IMR-90 (cell line): ENCODE results near the gene FGF4. TPM values are rescaled to one million over a fixed set of nuclear protein-coding genes. Genes with fewer than 3 reads are reported as not detected.

Experiments used
- ATAC-seq: fragments of 200-7000 bp; cut with Tn5 transposase; 2 replicates; pipeline ENCODE4 v1.9.1; 2020; ENCODE audit warnings: low read depth, mild to moderate bottlenecking, moderate library complexity
- BruUV-seq: library from RNA; stranded (reverse); fragments of 400-500 nt; replicated peaks from 2 replicates; lab custom pipeline; 2021; lab: Mats Ljungman, UMichigan
- CTCF ChIA-PET: fragments of 300-600 bp; formaldehyde crosslinking; extraction: SDS; loops from one replicate; lab custom pipeline; 2021; ENCODE audit warnings: antibody characterized with exemption; lab: Yijun Ruan, JAX
- POLR2A ChIA-PET: fragments of 300-600 bp; sonication (Branson Sonifier 250); formaldehyde crosslinking; loops from one replicate; lab custom pipeline; 2022; ENCODE audit warnings: antibody characterized with exemption; ENCODE audit not compliant: unreplicated experiment; lab: Charles Lee
- DNase-seq: peaks from one replicate; pipeline ENCODE4 v3.0.0; 2013
- H2AFZ ChIP-seq: replicated peaks from 2 replicates; pipeline ENCODE3; 2013; ENCODE audit warnings: low read length, mild to moderate bottlenecking; ENCODE audit not compliant: poor library complexity
- H2AK5ac ChIP-seq: 2 replicates; pipeline ENCODE4 v1.6.1; 2013; ENCODE audit warnings: low read depth, low read length, inconsistent platforms
- H2AK9ac ChIP-seq: replicated peaks from 2 replicates; pipeline ENCODE3; 2013; ENCODE audit warnings: mild to moderate bottlenecking, low read depth, low read length, moderate library complexity; ENCODE audit not compliant: poor library complexity
- H2BK120ac ChIP-seq: 2 replicates; pipeline ENCODE4 v1.6.1; 2013; ENCODE audit warnings: low read depth, low read length, inconsistent platforms
- H2BK15ac ChIP-seq: 3 replicates; pipeline ENCODE4 v1.6.1; 2013; ENCODE audit warnings: low read depth, low read length, inconsistent platforms
- H2BK20ac ChIP-seq: 2 replicates; pipeline ENCODE4 v1.6.1; 2013; ENCODE audit warnings: low read depth, mild to moderate bottlenecking, inconsistent platforms, low read length, moderate library complexity
- H2BK5ac ChIP-seq: 2 replicates; pipeline ENCODE4 v1.6.1; 2013; ENCODE audit warnings: mild to moderate bottlenecking, low read depth, low read length, inconsistent platforms; ENCODE audit not compliant: poor library complexity, severe bottlenecking
- H3K14ac ChIP-seq: replicated peaks from 2 replicates; pipeline ENCODE4 v1.6.1; 2013; ENCODE audit warnings: low read depth, low read length, inconsistent platforms
- H3K18ac ChIP-seq: 2 replicates; pipeline ENCODE4 v1.6.1; 2013; ENCODE audit warnings: low read depth, low read length, control low read depth
- H3K23ac ChIP-seq: 2 replicates; pipeline ENCODE4 v1.6.1; 2013; ENCODE audit warnings: low read depth, low read length, inconsistent platforms
- H3K27ac ChIP-seq: 2 replicates; pipeline ENCODE4 v1.5.1; 2013; ENCODE audit warnings: mild to moderate bottlenecking, control low read depth, low read length; ENCODE audit not compliant: insufficient read depth
- H3K27me3 ChIP-seq: 2 replicates; pipeline ENCODE4 v1.6.1; 2013; ENCODE audit warnings: low read length; ENCODE audit not compliant: control insufficient read depth, insufficient read depth
- H3K36me3 ChIP-seq: 2 replicates; pipeline ENCODE4 v1.6.1; 2013; ENCODE audit warnings: low read length, mixed read lengths; ENCODE audit not compliant: control insufficient read depth, insufficient read depth
- H3K4ac ChIP-seq: 2 replicates; pipeline ENCODE4 v1.6.1; 2013; ENCODE audit warnings: low read depth, low read length, inconsistent platforms
- H3K4me1 ChIP-seq: 2 replicates; pipeline ENCODE4 v1.6.1; 2013; ENCODE audit warnings: low read length, mixed read lengths; ENCODE audit not compliant: control insufficient read depth, insufficient read depth
- H3K4me2 ChIP-seq: 2 replicates; pipeline ENCODE4 v1.6.1; 2013; ENCODE audit warnings: low read depth, mild to moderate bottlenecking, control low read depth, low read length, moderate library complexity
- H3K4me3 ChIP-seq: 2 replicates; pipeline ENCODE4 v1.5.1; 2013; ENCODE audit warnings: low read depth, mild to moderate bottlenecking, control low read depth, low read length, moderate library complexity; ENCODE audit not compliant: insufficient read depth
- H3K56ac ChIP-seq: 2 replicates; pipeline ENCODE4 v1.6.1; 2013; ENCODE audit warnings: low read length, inconsistent platforms; ENCODE audit not compliant: insufficient read depth; ENCODE audit errors: extremely low read depth
- H3K79me1 ChIP-seq, 2 experiments: 2 replicates each; pipeline ENCODE4 v1.6.1; 2013; ENCODE audit warnings: low read length in 2 of 2, inconsistent platforms in 1 of 2, low read depth in 1 of 2
- H3K9ac ChIP-seq: 2 replicates; pipeline ENCODE4 v1.6.1; 2013; ENCODE audit warnings: low read depth, low read length, control low read depth
- H3K9me1 ChIP-seq: 2 replicates; pipeline ENCODE4 v1.6.1; 2013; ENCODE audit warnings: low read length, inconsistent platforms; ENCODE audit not compliant: insufficient read depth
- H3K9me3 ChIP-seq: 2 replicates; pipeline ENCODE4 v1.6.1; 2013; ENCODE audit warnings: low read length; ENCODE audit not compliant: control insufficient read depth, insufficient read depth
- H4K20me1 ChIP-seq: 2 replicates; pipeline ENCODE4 v1.6.1; 2013; ENCODE audit warnings: low read length, inconsistent platforms; ENCODE audit not compliant: insufficient read depth
- H4K5ac ChIP-seq: 2 replicates; pipeline ENCODE4 v1.6.1; 2013; ENCODE audit warnings: mild to moderate bottlenecking, low read depth, low read length, control low read depth
- H4K8ac ChIP-seq, 2 experiments: 2 replicates each; pipeline ENCODE4 v1.6.1; 2013; ENCODE audit warnings: low read depth in 2 of 2, low read length in 2 of 2, control low read depth in 1 of 2, inconsistent platforms in 1 of 2
- H4K91ac ChIP-seq: 2 replicates; pipeline ENCODE4 v1.6.1; 2013; ENCODE audit warnings: low read depth, low read length, inconsistent platforms; ENCODE audit not compliant: insufficient read depth
- FOS ChIP-seq: fragments of 150-350 bp; IDR thresholded peaks from 2 replicates; pipeline ENCODE4 v1.6.1; 2016; ENCODE audit warnings: low read depth, low read length
- NFE2L2 ChIP-seq: fragments of 150-350 bp; IDR thresholded peaks from 2 replicates; pipeline ENCODE4 v1.6.1; 2016; ENCODE audit warnings: low read depth, mild to moderate bottlenecking, low read length
- RAD21 ChIP-seq: IDR thresholded peaks from 2 replicates; pipeline ENCODE4 v1.6.1; 2012; ENCODE audit warnings: low read length, improper control_type of control experiment
- RCOR1 ChIP-seq: IDR thresholded peaks from 2 replicates; pipeline ENCODE4 v1.6.1; 2012; ENCODE audit warnings: mild to moderate bottlenecking, low read length, improper control_type of control experiment; ENCODE audit not compliant: insufficient replicate concordance
- RFX5 ChIP-seq: IDR thresholded peaks from 2 replicates; pipeline ENCODE4 v1.8.0; 2012; ENCODE audit warnings: low read depth, mild to moderate bottlenecking, low read length, moderate library complexity
- WGBS, 2 experiments: methylation state at CpG; one replicate each; pipeline versions ENCODE4 v1.1.5 to v1.1.7; 2013; ENCODE audit warnings: missing lambda C conversion rate in 2 of 2; ENCODE audit not compliant: insufficient read length in 1 of 2; ENCODE audit errors: extremely low coverage in 2 of 2; 5-methylcytosine and 5-hydroxymethylcytosine counted together
- dilution Hi-C: fragments of 300-500 bp; cut with HindIII; formaldehyde crosslinking; loops from one replicate; pipeline ENCODE4 v1.14.3; 2018; ENCODE audit warnings: low sequenced_read_pairs; ENCODE audit not compliant: unreplicated experiment
- in situ Hi-C: fragments of 300-500 bp; cut with MboI; formaldehyde crosslinking; loops from 3 replicates; pipeline ENCODE4 v1.14.3; 2019; ENCODE audit warnings: low sequenced_read_pairs, inconsistent platforms, mixed read lengths
- intact Hi-C: fragments of 100-400 bp; cut with micrococcal nuclease; formaldehyde crosslinking; loops from 2 replicates; pipeline ENCODE4 v1.10.0; 2022
- polyA plus RNA-seq, 3 experiments: library from polyadenylated mRNA; depleted of rRNA; stranded (reverse); fragments of >200 nt; gene quantifications; 2 replicates each; pipeline ENCODE4 v1.2.3, GENCODE V29; 2012; ENCODE audit warnings: low replicate concordance in 1 of 3
- total RNA-seq: library from RNA; depleted of rRNA; stranded (reverse); fragments of >200 nt; gene quantifications from 2 replicates; pipeline ENCODE4 v1.2.3, GENCODE V29; 2012
- TF ChIP-seq, protein P1 (sequence below): fragments of 150-350 bp; IDR thresholded peaks from 2 replicates; pipeline ENCODE4 v1.6.1; 2016; ENCODE audit warnings: low read depth, mild to moderate bottlenecking, low read length, moderate library complexity, borderline replicate concordance

FGF4 gene
- total and polyA plus RNA-seq, 2 of the 4 experiments (the other 2 are of a cell fraction) = not detected

DNA sequence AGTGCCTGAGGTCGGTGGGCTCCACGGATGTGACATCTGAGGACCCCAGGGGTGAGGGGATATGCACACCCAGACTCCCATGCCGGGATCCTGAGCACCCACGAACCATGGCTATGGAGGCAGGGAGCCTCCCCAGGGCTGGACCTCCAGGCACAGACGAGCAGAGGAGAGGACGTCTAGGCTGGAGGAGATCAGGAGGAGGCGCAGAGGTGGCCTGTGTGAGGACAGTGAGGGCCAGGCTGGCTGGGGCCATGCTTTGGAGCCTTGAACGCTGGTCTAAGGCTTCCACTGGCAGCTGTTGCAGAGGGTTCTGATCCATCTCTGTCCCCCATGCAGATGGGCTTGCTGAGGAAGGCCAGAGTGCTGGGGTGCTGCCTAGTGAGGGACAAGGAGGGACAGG, 29.0 kb downstream of the FGF4 start (continued):
- TF ChIP-seq, protein P1, sequence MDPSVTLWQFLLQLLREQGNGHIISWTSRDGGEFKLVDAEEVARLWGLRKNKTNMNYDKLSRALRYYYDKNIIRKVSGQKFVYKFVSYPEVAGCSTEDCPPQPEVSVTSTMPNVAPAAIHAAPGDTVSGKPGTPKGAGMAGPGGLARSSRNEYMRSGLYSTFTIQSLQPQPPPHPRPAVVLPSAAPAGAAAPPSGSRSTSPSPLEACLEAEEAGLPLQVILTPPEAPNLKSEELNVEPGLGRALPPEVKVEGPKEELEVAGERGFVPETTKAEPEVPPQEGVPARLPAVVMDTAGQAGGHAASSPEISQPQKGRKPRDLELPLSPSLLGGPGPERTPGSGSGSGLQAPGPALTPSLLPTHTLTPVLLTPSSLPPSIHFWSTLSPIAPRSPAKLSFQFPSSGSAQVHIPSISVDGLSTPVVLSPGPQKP = no peak
- TF ChIP-seq NFE2L2 = no peak

DNA sequence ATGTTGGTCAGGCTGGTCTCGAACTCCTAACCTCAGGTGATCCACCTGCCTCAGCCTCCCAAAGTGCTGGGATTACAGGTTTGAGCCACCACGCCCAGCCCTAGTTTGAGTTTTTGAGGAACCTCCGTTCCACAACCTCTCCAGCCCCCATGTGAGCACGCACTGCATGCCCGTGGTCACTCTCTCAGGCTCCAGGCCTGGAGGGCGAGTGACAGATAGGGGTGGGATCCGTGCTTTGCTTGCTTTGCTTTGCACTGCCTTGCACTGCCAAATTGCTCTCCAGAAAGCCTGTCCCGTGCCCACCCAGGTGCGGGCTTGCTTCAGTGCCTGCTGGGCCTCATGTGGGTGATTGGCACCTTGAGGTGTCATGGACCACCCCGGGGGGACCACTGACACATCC, 29.9 kb downstream of the FGF4 start:
- Histone ChIP-seq H4K5ac (no peak overlapping the region; the same call in 1 of the 2 replicates), H3K4me3 (no peak overlapping the region), H3K14ac (no peak overlapping the region), H2AFZ (no peak overlapping the region), H3K23ac (no peak overlapping the region), H2AK5ac (peak overlapping the region; percentile 86; the same call in 1 of the 2 replicates), H2BK20ac (no peak overlapping the region), H3K18ac (peak overlapping the region; percentile 4; the same call in 1 of the 2 replicates), H2BK5ac (no peak overlapping the region), H3K79me1 (no peaks in the 10 kb centered on the region), H3K56ac (no peak overlapping the region), H4K91ac (peak overlapping the region; percentile 61; the same call in 1 of the 2 replicates), H3K36me3 (no peaks in the 10 kb centered on the region), H4K20me1 (no peaks in the 10 kb centered on the region), H3K4me1 (peaks cover 7% of the 10 kb centered on the region), H3K9me3 (no peaks in the 10 kb centered on the region), H2AK9ac (peak overlapping the region; percentile 61), H3K4me2 (no peak overlapping the region), H3K27me3 (peaks cover 11% of the 10 kb centered on the region; the same call in 1 of the 2 replicates), H3K9ac (no peak overlapping the region), H3K9me1 (peaks cover 3% of the 10 kb centered on the region), H2BK120ac (peak overlapping the region; percentile 83), H4K8ac (no peak overlapping the region; a peak in 1 of 4 replicates), H3K4ac (no peak overlapping the region; the same call in 1 of the 2 replicates), H3K27ac (no peak overlapping the region), H2BK15ac (no peak overlapping the region; the same call in 2 of the 3 replicates)
- dilution Hi-C loops = no loop called here
- intact Hi-C loops = no loop called here
- no TSS peak for BruUV-seq
- WGBS, 2 experiments = no CpG with 5 or more reads among the region's 10 CpGs
- DNase-seq (no peak), ATAC-seq (no peak)
- ChIA-PET CTCF (no interaction called here), POLR2A (no interaction called here)
- TF ChIP-seq RFX5 = no peak
- TF ChIP-seq RCOR1 = no peak
- no peak for TF ChIP-seq FOS
- TF ChIP-seq RAD21 = no peak
- in situ Hi-C loops = no loop called here
